Hematopoietic multipotent progenitor cell treated with erythropoietin and hydrocortisone succinate and interleukin-3 and kit ligand, for 17 days (in vitro differentiated cells): ENCODE data around the gene VPS54.

Source experiments
- DNase-seq: peaks from one replicate; pipeline ENCODE4 v3.0.0-alpha.2; 2015; ENCODE audit warnings: low spot score

Gene VPS54, protein sequence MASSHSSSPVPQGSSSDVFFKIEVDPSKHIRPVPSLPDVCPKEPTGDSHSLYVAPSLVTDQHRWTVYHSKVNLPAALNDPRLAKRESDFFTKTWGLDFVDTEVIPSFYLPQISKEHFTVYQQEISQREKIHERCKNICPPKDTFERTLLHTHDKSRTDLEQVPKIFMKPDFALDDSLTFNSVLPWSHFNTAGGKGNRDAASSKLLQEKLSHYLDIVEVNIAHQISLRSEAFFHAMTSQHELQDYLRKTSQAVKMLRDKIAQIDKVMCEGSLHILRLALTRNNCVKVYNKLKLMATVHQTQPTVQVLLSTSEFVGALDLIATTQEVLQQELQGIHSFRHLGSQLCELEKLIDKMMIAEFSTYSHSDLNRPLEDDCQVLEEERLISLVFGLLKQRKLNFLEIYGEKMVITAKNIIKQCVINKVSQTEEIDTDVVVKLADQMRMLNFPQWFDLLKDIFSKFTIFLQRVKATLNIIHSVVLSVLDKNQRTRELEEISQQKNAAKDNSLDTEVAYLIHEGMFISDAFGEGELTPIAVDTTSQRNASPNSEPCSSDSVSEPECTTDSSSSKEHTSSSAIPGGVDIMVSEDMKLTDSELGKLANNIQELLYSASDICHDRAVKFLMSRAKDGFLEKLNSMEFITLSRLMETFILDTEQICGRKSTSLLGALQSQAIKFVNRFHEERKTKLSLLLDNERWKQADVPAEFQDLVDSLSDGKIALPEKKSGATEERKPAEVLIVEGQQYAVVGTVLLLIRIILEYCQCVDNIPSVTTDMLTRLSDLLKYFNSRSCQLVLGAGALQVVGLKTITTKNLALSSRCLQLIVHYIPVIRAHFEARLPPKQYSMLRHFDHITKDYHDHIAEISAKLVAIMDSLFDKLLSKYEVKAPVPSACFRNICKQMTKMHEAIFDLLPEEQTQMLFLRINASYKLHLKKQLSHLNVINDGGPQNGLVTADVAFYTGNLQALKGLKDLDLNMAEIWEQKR

GRCh38 chr2:64019083-64019974 lies at the start of gene VPS54:
Gene VPS54, minus strand, starts transcription at chr2:64019428. Its CDS starts 35,429 bp downstream, at chr2:63983999.
- peak; percentile 21 for DNase-seq

- DNase-seq: no peak
Observed at GRCh38 chr2:64067326-64067725, 48.1 kb upstream of the VPS54 start.

- DNase-seq: no peak
Observed at GRCh38 chr2:64065516-64065915, 46.3 kb upstream of the VPS54 start.

DNA sequence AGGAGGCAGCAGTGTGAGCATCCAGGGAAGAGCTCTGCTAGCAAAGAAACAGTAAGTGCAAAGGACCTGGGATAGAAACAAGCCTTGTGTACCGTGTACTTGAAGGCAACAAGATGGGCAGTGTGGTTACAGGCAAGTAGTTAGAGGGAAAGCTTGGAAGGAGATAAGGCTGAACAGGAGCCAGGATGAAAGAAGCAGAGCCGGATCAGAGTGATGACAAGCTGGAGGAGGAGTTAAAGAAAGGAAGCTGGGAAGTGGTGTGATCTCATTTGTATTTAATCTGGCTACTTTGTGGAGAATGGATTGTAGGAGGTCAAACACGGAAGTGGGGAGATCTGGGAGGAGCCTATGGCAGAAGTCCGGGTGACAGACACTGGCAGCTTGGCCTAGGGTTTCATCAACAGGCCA lies 44.7 kb upstream of the VPS54 start:
- DNase-seq: no peak

DNA sequence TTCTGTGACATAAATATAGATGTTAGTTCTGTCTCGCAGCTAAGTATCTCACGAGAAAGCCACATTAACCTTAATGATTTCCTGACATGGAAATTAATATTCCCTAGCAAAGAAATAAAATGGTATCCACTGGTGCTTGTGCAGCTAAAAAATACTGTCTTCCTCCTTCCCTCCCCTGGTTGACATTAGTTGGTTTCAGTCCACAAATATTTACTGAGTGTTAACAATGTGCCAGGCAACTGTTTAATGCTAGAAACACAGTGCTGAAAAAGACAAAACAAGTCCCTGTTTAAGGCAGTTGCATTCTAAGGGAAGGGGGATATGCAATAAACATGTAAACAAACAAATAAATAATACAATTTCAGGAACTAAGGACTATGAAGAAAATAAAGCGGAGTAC lies 44.2 kb upstream of the VPS54 start:
- no peak for DNase-seq

DNA sequence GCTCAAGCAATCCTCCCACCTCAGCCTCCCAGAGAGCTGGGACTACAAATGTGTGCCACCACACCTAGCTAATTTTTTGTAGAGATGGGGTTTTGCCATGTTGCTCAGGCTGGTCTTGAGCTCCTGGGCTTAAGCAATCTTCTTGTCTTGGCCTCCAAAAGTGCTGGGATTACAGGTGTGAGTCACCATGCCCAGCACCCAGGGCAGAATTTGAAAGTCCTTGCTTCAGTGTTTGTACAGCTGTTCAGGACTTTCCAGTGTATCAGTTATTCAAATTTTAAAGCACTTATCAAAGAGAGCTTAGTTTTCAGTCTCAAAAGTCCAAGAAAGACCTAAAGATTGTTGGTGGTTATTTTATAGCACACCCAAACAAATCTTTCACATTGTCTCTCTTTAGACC lies 43.6 kb upstream of the VPS54 start:
- no peak for DNase-seq

DNA sequence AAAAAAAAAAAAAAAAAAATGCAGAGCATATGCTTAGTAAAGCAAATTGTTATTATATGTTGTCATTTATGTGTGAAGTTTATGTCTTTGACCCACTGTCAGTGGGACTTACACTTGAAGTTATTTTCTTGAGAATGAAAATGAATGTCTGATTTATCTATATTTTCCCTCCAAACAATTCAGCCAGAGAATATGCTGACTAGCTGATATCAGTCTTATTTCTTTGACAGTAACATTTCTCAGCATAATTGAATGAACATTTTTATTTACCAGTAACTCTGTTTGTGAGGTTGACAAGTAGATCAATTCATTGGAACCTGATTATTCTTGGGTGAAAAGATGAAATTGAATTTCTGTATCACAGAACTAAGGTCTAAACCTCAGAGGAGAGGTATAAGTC lies 40.0 kb upstream of the VPS54 start:
- DNase-seq: no peak

- DNase-seq: no peak
Observed at GRCh38 chr2:64056021-64056420, 36.8 kb upstream of the VPS54 start.

DNA sequence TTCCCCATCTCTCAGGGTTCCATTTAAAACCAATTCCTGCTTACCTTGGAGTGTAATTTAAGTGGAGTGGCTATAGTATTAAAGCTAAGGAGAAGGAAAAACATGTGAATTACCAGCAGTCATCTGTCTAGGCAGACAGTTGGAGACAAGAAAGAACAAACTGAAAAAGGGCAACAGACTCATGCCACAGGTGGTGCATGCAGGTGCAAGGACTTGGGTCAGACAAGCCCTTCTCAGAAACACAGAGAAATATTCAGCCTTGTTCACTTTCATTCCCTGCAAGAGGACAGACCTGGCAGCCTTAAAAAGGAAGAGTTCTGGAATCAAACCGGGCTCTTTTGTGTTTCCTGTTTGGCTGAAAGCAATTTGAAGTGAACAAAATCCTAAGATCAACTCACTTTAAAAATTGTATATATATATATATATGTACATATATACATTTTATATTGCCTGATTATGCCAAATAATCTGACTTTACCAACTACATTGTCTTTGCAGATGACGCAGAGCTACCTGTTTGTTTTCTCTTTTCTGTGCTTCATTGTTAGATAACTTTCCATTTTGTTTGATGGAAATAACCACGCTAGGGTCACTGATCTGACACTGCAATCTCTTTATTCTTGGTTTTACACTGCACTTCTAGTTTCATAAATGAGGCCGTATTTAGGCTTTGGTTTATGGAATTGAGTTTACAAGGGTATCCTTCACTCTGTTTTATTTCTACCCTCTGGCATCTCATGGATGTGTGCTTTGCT lies 35.1 kb upstream of the VPS54 start:
- DNase-seq: no peak

DNA sequence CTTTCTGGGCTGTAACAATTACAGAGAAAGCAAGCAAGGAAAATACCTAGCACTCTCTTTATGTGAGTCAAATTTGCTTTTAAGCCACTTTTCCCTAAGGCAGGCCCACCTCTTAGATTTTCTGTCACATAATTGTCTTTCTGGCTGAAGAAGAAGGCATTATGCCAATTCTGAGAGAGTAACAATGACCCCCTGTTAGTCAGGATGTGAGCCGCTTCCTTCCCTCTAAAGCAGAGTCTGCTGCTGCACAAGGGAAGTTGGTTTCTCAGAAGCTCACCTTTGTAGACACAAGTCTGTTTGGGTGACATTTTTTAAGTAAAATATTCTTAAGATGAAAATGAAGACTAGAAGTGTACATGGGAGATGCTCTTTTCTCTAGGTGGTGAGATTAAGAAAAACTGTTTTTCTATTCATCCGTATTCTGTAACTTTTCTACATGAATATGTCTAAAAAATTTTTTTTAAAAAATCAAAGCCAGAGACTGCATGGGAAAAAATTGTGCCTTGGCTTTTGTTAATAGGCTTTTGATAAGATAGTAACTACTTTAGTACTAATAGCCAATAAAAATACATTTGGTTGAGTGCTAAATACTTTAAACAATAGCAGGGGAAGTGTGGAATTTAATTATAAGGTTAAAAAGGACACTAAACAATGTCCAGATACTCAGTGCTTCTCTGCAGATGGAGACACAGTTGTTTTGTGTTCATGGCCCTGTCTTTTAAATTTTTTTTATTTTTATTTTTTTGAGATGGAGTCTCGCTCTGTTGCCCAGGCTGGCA lies 33.4 kb upstream of the VPS54 start:
- DNase-seq: no peak

DNA sequence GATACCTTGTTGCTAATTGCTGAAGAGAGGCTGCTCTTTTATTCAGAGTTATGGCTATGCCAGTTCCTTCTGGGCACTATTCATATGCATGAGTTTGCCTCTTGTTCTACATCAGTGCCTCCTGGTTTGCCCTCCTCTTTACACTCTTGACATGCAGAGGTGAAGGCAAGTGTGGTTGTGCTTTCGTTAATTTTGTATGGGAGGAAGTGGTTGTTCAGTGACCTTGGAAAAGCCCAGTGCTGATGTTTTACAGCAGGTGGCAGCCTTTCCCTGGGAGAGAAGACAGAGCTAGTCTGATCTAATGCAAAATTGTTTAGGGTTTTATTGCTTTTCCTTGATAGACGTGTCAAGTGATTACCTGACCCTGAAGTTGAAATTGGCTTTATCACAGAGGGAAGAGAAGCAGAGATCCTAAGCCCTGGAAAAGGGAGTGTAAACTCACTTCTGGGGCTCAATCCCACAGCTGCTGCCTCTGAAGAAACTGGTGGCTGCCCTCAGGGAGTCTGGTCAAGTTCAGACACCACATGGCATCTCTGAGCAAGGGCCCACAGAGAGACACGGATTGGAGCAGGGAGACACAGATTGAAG lies 30.5 kb upstream of the VPS54 start:
- no peak for DNase-seq

- no peak for DNase-seq
Observed at GRCh38 chr2:64045938-64046337, 26.7 kb upstream of the VPS54 start.

- no peak for DNase-seq
Observed at GRCh38 chr2:64040161-64040560, 20.9 kb upstream of the VPS54 start.

GRCh38 chr2:64036034-64036705 lies 16.9 kb upstream of the VPS54 start:
- DNase-seq: no peak

DNA sequence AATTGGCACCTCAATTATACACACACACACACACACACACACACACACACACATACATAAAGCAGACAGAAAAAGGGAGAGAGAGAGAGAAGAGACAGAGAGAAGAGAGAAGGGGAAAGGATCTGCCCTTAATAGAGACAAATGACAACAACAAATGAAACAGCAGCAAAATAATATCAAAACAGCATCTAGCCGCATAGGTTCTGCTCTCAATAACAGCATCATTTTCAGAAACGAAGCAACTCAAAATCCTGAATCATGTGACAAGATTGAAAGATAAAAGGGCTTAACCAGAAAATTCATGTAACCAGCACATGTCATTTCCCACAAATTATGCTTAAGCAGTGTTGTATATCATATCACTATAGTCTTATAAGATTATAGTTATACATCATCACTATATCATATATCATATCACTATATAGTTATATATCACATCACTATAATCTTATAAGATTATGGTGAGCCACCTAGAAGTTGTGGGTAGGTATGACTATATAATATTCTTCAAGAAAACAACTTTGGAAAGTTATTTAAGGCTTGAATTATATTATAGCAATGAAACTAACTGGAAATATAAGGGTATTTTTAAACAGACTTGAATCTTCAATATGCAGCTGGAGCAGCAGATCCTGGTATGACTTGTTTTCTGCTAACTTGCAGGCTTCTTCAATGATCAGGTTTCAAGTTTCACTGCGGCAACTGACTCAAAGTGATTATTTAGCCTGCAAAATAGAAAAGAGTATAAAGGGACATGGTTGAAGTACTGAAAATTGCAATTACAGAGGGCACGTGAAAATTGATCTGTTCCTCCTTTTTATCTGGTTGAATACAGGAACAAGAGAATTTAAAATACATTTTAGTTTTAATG lies 16.1 kb upstream of the VPS54 start:
- no peak for DNase-seq

- DNase-seq: no peak
Observed at GRCh38 chr2:64029116-64029665, 10.0 kb upstream of the VPS54 start.

- no peak for DNase-seq
Observed at GRCh38 chr2:64025741-64026140, 6.5 kb upstream of the VPS54 start.
